SK-N-SH (cell line): ENCODE data around the gene CTBP1. TPM values are rescaled to one million over a fixed set of nuclear protein-coding genes. Genes with fewer than 3 reads are reported as not detected.

Source experiments
- CTCF ChIA-PET: fragments of 300-600, 350-600 bp; formaldehyde crosslinking; extraction: SDS; loops from one replicate; lab custom pipeline; 2021; lab: Yijun Ruan, JAX
- POLR2A ChIA-PET: fragments of 350-600 bp; sonication (Branson Sonifier 250); formaldehyde crosslinking; extraction: SDS; loops from one replicate; lab custom pipeline; 2020; ENCODE audit warnings: antibody characterized with exemption, inconsistent platforms; lab: Yijun Ruan, JAX
- DNase-seq: peaks from one replicate; pipeline ENCODE4 v3.0.0; 2012
- H2AFZ ChIP-seq: fragments of 200-600 bp; sonication (generic); 2 replicates; pipeline ENCODE4 v1.8.1; 2016; ENCODE audit warnings: antibody characterized with exemption, mild to moderate bottlenecking, low read depth
- H3F3A ChIP-seq: fragments of 200-600 bp; sonication (generic); replicated peaks from 2 replicates; pipeline ENCODE3; 2016; ENCODE audit warnings: antibody characterized with exemption, mild to moderate bottlenecking; ENCODE audit not compliant: insufficient read depth
- H3K27ac ChIP-seq, 2 experiments: fragments of 200-500 bp in 1 of 2; fragments of 200-600 bp in 1 of 2; sonication (Bioruptor generic) in 1 of 2; sonication (generic), shearing (Covaris generic) in 1 of 2; 2 replicates each; pipeline versions ENCODE4 v1.5.1 to v1.6.1; 2014 to 2016; ENCODE audit warnings: low read depth in 2 of 2, inconsistent platforms in 1 of 2, low read length in 1 of 2, mild to moderate bottlenecking in 1 of 2, mixed read lengths in 1 of 2
- H3K27me3 ChIP-seq: fragments of 200-600 bp; sonication (generic), shearing (Covaris generic); 2 replicates; pipeline ENCODE4 v1.6.1; 2016; ENCODE audit warnings: mixed run types; ENCODE audit not compliant: insufficient read depth
- H3K36me3 ChIP-seq, 2 experiments: fragments of 200-500 bp in 1 of 2; fragments of 200-600 bp in 1 of 2; sonication (Bioruptor generic) in 1 of 2; sonication (generic) in 1 of 2; replicated peaks in 1 of 2; 2 replicates each; pipeline versions ENCODE3 to v1.5.1; 2014 to 2016; ENCODE audit warnings: low read length in 1 of 2, mild to moderate bottlenecking in 1 of 2; ENCODE audit not compliant: insufficient read depth in 2 of 2, control insufficient read depth in 1 of 2
- H3K4me1 ChIP-seq, 2 experiments: fragments of 200-500 bp in 1 of 2; fragments of 200-600 bp in 1 of 2; sonication (Bioruptor generic) in 1 of 2; sonication (generic), shearing (Covaris generic) in 1 of 2; 2 replicates each; pipeline versions ENCODE4 v1.5.1 to v1.6.1; 2014 to 2016; ENCODE audit warnings: low read depth in 1 of 2, low read length in 1 of 2, mixed run types in 1 of 2; ENCODE audit not compliant: insufficient read depth in 2 of 2, control insufficient read depth in 1 of 2
- H3K4me2 ChIP-seq: fragments of 200-600 bp; sonication (generic), shearing (Covaris generic); 2 replicates; pipeline ENCODE4 v1.6.1; 2017; ENCODE audit warnings: mixed run types
- H3K4me3 ChIP-seq, 2 experiments: fragments of 200-500 bp in 1 of 2; fragments of 200-600 bp in 1 of 2; sonication (Bioruptor generic) in 1 of 2; sonication (generic), shearing (Covaris generic) in 1 of 2; 2 replicates each; pipeline versions ENCODE4 v1.5.1 to v1.8.1; 2014 to 2016; ENCODE audit warnings: low read depth in 2 of 2, inconsistent platforms in 1 of 2, low read length in 1 of 2, mild to moderate bottlenecking in 1 of 2, mixed read lengths in 1 of 2, moderate library complexity in 1 of 2
- H3K79me2 ChIP-seq: fragments of 200-600 bp; sonication (generic); 2 replicates; pipeline ENCODE4 v1.8.1; 2017; ENCODE audit warnings: mild to moderate bottlenecking; ENCODE audit not compliant: insufficient read depth
- H3K9ac ChIP-seq: fragments of 200-600 bp; sonication (generic); 2 replicates; pipeline ENCODE4 v1.6.1; 2017; ENCODE audit warnings: mixed run types
- H3K9me2 ChIP-seq: fragments of 200-600 bp; sonication (generic); 2 replicates; pipeline ENCODE4 v1.6.1; 2017; ENCODE audit warnings: mixed run types
- H3K9me3 ChIP-seq: fragments of 200-600 bp; sonication (generic); 2 replicates; pipeline ENCODE4 v1.6.1; 2017; ENCODE audit warnings: mixed run types, mild to moderate bottlenecking, moderate library complexity
- H4K20me1 ChIP-seq: fragments of 200-600 bp; sonication (generic); 2 replicates; pipeline ENCODE4 v1.6.1; 2017; ENCODE audit warnings: mild to moderate bottlenecking, mixed run types; ENCODE audit not compliant: insufficient read depth
- CHD2 ChIP-seq: fragments of 150-350 bp; IDR thresholded peaks from 2 replicates; pipeline ENCODE4 v1.6.1; 2018; ENCODE audit warnings: low read length; ENCODE audit not compliant: partially characterized antibody
- ELF1 ChIP-seq: IDR thresholded peaks from 2 replicates; pipeline ENCODE4 v1.4.0; 2012
- EZH2phosphoT487 ChIP-seq: fragments of 200-600 bp; sonication (generic); IDR thresholded peaks from 2 replicates; pipeline ENCODE4 v1.6.1; 2017; ENCODE audit warnings: low read depth, mixed run types, mild to moderate bottlenecking, antibody characterized with exemption, moderate library complexity, borderline replicate concordance
- FOSL2 ChIP-seq: IDR thresholded peaks from 2 replicates; pipeline ENCODE4 v1.4.0; 2012; ENCODE audit warnings: low read depth, mild to moderate bottlenecking, moderate library complexity, borderline replicate concordance
- FOXJ3 ChIP-seq: sonication (generic); formaldehyde crosslinking; IDR thresholded peaks from 2 replicates; pipeline ENCODE4 v1.5.1; 2020; ENCODE audit warnings: mild to moderate bottlenecking, missing genetic modification reagents
- GABPA ChIP-seq: IDR thresholded peaks from 2 replicates; pipeline ENCODE4 v1.4.0; 2012; ENCODE audit warnings: low read depth, mild to moderate bottlenecking
- GATA2 ChIP-seq: sonication (generic); formaldehyde crosslinking; IDR thresholded peaks from 2 replicates; pipeline ENCODE4 v1.5.0; 2020; ENCODE audit warnings: mild to moderate bottlenecking, missing genetic modification reagents
- RAD21 ChIP-seq: IDR thresholded peaks from 2 replicates; pipeline ENCODE4 v1.6.1; 2012; ENCODE audit warnings: mild to moderate bottlenecking, low read length
- RXRA ChIP-seq: IDR thresholded peaks from 2 replicates; pipeline ENCODE4 v1.4.0; 2012; ENCODE audit warnings: low read depth, mild to moderate bottlenecking, borderline replicate concordance
- SMC3 ChIP-seq: IDR thresholded peaks from 2 replicates; pipeline ENCODE4 v1.6.1; 2012; ENCODE audit warnings: low read depth, low read length, improper control_type of control experiment
- TAF1 ChIP-seq: IDR thresholded peaks from 2 replicates; pipeline ENCODE4 v1.6.1; 2012; ENCODE audit warnings: low read depth, mild to moderate bottlenecking, low read length, moderate library complexity, borderline replicate concordance
- WGBS: methylation state at CpG from one replicate; pipeline ENCODE4 v1.1.6; 2017; ENCODE audit warnings: low lambda C conversion rate; 5-methylcytosine and 5-hydroxymethylcytosine counted together
- polyA plus RNA-seq, 3 experiments: library from polyadenylated mRNA; depleted of rRNA; stranded (reverse); fragments of >200 nt; gene quantifications; 2 replicates each; pipeline ENCODE4 v1.2.3, GENCODE V29; 2012
- TF ChIP-seq, protein P1 (sequence below): fragments of 150-350 bp; IDR thresholded peaks from 2 replicates; pipeline ENCODE4 v1.6.1; 2016; ENCODE audit warnings: mild to moderate bottlenecking, low read depth, low read length
- TF ChIP-seq, protein P2 (sequence below): fragments of 200-600 bp; sonication (generic); IDR thresholded peaks from 2 replicates; pipeline ENCODE4 v1.6.1; 2017; ENCODE audit warnings: antibody characterized with exemption, mild to moderate bottlenecking, moderate library complexity
- TF ChIP-seq, protein P3 (sequence below): IDR thresholded peaks from 2 replicates; pipeline ENCODE4 v1.6.1; 2012; ENCODE audit warnings: mild to moderate bottlenecking, low read depth, low read length, moderate library complexity

CTBP1 gene
- polyA plus RNA-seq, 1 of the 3 experiments (the other 2 are of a cell fraction) = 183 TPM

DNA sequence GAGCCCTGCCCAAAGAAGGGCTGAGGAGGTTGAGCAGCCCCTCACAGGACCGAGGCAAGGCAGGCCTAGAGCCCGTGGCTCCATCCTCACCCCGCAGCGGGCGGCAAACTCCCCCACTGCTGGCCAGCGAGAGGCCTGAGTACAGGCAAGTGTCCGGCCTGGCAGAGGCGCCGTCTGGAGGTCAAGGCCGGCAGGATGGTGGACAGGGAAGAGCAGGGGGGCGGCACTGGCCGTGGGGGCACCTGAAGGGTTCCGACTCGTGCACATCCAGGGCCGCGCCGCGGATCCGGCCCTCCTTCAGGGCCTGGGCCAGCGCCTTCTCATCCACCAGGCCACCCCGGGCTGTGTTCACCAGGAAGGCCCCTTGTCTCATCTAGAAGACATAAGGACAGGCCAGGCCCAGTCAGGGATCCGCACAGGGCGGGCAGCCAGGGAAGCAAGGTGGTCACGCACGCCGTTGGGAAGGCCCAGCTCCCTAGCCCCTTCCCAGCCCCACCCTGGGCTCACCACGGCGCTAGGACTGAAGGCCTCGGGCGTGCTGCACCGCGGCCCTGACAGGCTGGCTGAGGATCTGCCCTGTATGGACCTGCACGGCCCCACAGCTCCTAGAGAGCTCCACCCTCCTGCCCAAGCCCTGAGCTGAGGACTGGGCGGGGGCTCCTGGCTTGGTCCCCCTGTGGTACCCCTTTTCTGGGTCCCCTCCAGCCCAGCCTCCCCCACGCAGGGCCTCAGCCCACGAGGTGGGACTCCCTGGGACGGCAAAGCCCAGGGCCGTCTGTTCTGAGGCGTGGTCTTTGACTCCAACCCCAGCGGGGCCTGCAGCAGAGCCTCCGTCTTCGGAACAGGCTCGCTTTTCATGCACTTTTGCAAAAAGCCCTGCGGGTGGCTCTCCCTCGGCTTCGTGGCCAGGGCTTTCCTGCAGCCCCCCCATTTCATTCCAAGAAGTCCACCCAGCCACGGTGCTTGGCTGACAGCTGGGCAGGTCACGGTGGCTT lies 34.5 kb downstream of the CTBP1 start (continued):
- TF ChIP-seq, protein P1, sequence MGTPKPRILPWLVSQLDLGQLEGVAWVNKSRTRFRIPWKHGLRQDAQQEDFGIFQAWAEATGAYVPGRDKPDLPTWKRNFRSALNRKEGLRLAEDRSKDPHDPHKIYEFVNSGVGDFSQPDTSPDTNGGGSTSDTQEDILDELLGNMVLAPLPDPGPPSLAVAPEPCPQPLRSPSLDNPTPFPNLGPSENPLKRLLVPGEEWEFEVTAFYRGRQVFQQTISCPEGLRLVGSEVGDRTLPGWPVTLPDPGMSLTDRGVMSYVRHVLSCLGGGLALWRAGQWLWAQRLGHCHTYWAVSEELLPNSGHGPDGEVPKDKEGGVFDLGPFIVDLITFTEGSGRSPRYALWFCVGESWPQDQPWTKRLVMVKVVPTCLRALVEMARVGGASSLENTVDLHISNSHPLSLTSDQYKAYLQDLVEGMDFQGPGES = no peak

DNA sequence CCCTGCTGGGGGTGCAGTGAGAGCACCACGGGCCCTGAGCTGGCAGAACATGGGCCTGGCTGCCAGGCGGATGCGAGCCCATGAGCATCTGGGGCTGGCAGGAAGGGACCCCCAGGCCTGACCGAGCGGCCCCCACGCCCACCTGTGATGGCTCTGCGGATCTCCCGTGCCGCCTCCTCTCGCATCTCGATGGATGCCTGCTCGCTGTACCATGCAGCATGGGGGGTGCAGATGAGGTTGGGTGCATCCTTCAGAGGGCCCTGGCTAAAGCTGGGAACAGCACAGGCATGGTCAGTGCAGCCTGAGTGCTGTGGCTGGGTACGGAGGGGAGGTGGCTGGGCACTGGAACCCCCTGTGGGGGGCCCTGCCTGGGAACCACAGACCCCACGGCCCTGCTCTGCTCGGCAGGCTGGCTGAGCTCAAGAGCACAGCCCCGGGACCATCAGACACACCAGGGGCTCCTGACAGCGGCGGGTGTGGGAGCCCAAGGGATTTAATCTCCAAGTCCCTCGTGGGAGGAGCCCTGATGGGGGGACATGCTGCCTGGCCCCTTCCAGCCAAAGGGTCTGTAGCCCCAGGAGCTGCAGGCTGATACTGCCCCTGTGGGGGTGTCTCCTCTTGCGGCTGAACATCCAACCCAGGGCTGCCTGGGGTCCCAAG lies 35.5 kb downstream of the CTBP1 start:
- CTCF ChIA-PET = no interaction called here

DNA sequence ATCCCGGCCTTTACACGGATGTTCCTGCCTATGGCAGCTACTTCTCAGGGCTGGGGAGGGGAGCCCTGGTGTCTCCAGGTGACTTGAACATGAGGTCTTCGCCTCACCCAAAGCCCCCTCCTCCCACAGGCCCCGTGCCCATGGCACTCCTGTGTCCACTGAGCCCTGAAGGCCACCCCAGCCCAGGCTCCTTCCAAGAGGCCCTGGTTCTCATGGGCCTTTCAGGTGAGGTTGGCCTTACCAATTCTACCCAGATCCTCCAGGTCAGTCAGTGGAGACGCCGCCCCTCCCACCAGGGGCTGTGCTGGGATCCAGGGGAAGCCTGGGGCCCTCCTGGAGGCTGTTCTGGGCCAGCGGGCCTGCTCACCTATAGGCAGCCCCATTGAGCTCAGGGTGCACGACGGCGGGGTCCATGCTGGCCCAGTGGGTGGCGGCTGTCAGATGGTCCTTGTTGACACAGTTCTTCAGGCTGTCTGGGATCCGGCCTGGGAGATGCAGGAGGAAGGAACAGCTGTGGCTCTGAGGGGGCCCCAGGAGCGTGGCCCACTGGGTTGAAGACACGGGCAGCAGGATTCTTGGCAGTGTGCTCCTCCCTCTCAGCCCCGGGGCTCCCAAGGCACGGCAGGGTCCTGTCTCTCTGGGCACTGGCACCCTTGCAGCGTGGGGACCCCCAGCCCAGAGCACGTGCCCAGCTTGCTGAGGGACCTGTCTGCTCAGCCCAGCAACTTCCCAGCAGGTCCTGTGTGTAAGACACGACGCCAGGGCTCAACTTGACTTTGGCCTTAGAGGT lies 36.2 kb downstream of the CTBP1 start:
- peaks cover 4 to 62% of the 10 kb centered on the region in 2 experiments for H3K36me3 ChIP-seq
- H3F3A ChIP-seq = no peaks in the 10 kb centered on the region
- no peak overlapping the region for H3K9ac ChIP-seq
- H3K9me2 ChIP-seq = no peaks in the 10 kb centered on the region
- H3K4me1 ChIP-seq = peaks cover 0 to 35% of the 10 kb centered on the region in 2 experiments; a peak in 1 of 4 replicates
- H2AFZ ChIP-seq = no peak overlapping the region
- no peaks in the 10 kb centered on the region for H3K9me3 ChIP-seq
- H3K4me3 ChIP-seq = no peak overlapping the region
- ChIA-PET CTCF (no interaction called here), POLR2A (no interaction called here)
- no peak overlapping the region for H3K4me2 ChIP-seq
- no peaks in the 10 kb centered on the region for H3K79me2 ChIP-seq
- no peak overlapping the region; a peak in 1 of 4 replicates for H3K27ac ChIP-seq
- H3K27me3 ChIP-seq = no peaks in the 10 kb centered on the region
- H4K20me1 ChIP-seq = no peaks in the 10 kb centered on the region
- DNase-seq = no peak
- WGBS = 95% methylated on average over 4 of the region's 20 CpGs
- TF ChIP-seq, protein P2, sequence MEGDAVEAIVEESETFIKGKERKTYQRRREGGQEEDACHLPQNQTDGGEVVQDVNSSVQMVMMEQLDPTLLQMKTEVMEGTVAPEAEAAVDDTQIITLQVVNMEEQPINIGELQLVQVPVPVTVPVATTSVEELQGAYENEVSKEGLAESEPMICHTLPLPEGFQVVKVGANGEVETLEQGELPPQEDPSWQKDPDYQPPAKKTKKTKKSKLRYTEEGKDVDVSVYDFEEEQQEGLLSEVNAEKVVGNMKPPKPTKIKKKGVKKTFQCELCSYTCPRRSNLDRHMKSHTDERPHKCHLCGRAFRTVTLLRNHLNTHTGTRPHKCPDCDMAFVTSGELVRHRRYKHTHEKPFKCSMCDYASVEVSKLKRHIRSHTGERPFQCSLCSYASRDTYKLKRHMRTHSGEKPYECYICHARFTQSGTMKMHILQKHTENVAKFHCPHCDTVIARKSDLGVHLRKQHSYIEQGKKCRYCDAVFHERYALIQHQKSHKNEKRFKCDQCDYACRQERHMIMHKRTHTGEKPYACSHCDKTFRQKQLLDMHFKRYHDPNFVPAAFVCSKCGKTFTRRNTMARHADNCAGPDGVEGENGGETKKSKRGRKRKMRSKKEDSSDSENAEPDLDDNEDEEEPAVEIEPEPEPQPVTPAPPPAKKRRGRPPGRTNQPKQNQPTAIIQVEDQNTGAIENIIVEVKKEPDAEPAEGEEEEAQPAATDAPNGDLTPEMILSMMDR = no peak
- no peak for TF ChIP-seq GATA2 (CRISPR knock-in tag)
- TF ChIP-seq, protein P1 = no peak
- TF ChIP-seq ELF1 = no peak
- TF ChIP-seq TAF1 = no peak
- TF ChIP-seq, protein P3, sequence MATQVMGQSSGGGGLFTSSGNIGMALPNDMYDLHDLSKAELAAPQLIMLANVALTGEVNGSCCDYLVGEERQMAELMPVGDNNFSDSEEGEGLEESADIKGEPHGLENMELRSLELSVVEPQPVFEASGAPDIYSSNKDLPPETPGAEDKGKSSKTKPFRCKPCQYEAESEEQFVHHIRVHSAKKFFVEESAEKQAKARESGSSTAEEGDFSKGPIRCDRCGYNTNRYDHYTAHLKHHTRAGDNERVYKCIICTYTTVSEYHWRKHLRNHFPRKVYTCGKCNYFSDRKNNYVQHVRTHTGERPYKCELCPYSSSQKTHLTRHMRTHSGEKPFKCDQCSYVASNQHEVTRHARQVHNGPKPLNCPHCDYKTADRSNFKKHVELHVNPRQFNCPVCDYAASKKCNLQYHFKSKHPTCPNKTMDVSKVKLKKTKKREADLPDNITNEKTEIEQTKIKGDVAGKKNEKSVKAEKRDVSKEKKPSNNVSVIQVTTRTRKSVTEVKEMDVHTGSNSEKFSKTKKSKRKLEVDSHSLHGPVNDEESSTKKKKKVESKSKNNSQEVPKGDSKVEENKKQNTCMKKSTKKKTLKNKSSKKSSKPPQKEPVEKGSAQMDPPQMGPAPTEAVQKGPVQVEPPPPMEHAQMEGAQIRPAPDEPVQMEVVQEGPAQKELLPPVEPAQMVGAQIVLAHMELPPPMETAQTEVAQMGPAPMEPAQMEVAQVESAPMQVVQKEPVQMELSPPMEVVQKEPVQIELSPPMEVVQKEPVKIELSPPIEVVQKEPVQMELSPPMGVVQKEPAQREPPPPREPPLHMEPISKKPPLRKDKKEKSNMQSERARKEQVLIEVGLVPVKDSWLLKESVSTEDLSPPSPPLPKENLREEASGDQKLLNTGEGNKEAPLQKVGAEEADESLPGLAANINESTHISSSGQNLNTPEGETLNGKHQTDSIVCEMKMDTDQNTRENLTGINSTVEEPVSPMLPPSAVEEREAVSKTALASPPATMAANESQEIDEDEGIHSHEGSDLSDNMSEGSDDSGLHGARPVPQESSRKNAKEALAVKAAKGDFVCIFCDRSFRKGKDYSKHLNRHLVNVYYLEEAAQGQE = no peak
- TF ChIP-seq SMC3 = no peak
- TF ChIP-seq FOSL2 = no peak

More for the DNA sequence above, 35.5 kb downstream of the CTBP1 start:
- Histone ChIP-seq H3K9me2 (no peaks in the 10 kb centered on the region), H3K9ac (no peak overlapping the region), H3K4me2 (no peak overlapping the region), H3K27ac (no peak overlapping the region; a peak in 1 of 4 replicates), H3K79me2 (peaks cover 3% of the 10 kb centered on the region; the same call in 1 of the 2 replicates), H3K4me1 (peaks cover 0 to 27% of the 10 kb centered on the region in 2 experiments; a peak in 1 of 4 replicates), H3K27me3 (no peaks in the 10 kb centered on the region), H3K9me3 (no peaks in the 10 kb centered on the region), H3F3A (no peaks in the 10 kb centered on the region), H4K20me1 (peaks cover 4% of the 10 kb centered on the region; the same call in 1 of the 2 replicates), H3K4me3 (no peak overlapping the region), H2AFZ (no peak overlapping the region), H3K36me3 (peaks cover 8 to 67% of the 10 kb centered on the region in 2 experiments)
- no peak for DNase-seq
- WGBS = 99% methylated on average over 12 of the region's 20 CpGs
- TF ChIP-seq GABPA = no peak
- no peak for TF ChIP-seq FOXJ3 (CRISPR knock-in tag)
- TF ChIP-seq CHD2 = no peak
- no peak for TF ChIP-seq RAD21
- TF ChIP-seq RXRA = no peak
- no peak for TF ChIP-seq EZH2phosphoT487
- POLR2A ChIA-PET = no interaction called here
